GM10847 (cell line): ENCODE measurements around the gene HBM.

Experiments used
- POLR2A ChIP-seq: IDR thresholded peaks from 2 replicates; pipeline ENCODE4 v1.6.1; 2011; ENCODE audit not compliant: insufficient read length; ENCODE audit errors: extremely low read depth

The HBM gene

DNA sequence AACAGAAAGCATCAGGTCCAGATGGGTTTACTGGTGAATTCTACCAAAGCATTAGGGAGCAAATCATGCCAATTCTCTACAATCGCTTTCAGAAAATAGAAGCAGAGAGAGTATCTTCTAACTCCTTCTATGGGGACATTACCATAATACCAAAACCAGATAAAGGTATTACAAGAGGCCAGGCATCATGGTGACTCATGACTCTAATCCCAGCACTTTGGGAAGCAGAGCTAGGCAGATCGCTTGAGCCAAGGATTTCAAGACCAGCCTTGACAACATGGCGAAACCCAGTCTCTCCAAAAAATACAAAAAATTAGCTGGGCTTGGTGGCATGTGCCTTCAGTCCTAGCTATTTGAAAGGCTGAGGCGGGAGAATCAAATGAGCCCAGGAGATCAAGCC lies 37.5 kb downstream of the HBM start:
- no peak for TF ChIP-seq POLR2A

- no peak for TF ChIP-seq POLR2A
These were observed 47.2 kb downstream of the HBM start for GRCh38 chr16:212999-213398.
